ENCODE data around the gene MTCL1.

Gene MTCL1

GRCh38 chr18:8742387-8743361, 37.3 kb downstream of the MTCL1 start:
- H3K27me3 ChIP-seq (ENCODE audit: insufficient read depth, poor library complexity, severe bottlenecking): no peaks in the 10 kb centered on the region
- H3K36me3 ChIP-seq (ENCODE audit: low read depth): no peaks in the 10 kb centered on the region; the same call in 1 of the 2 replicates
- no peak for ATAC-seq (ENCODE audit: low read depth)
- peaks cover 5% of the 10 kb centered on the region for H3K4me1 ChIP-seq (ENCODE audit: insufficient read depth, poor library complexity, severe bottlenecking)
- no peak for DNase-seq (ENCODE audit: low spot score)
- H3K9me3 ChIP-seq (ENCODE audit: severe bottlenecking): no peaks in the 10 kb centered on the region
- H3K4me3 ChIP-seq (ENCODE audit: severe bottlenecking): no peak overlapping the region
- H3K27ac ChIP-seq (ENCODE audit: poor library complexity, severe bottlenecking): no peak overlapping the region
- no peak for TF ChIP-seq CTCF (IDR thresholded peaks at IDR 0.05; ENCODE audit: poor library complexity, severe bottlenecking)

- no peak overlapping the region for H3K27ac ChIP-seq (ENCODE audit: poor library complexity, severe bottlenecking)
These were observed 38.7 kb downstream of the MTCL1 start for GRCh38 chr18:8744038-8744437.

GRCh38 chr18:8744656-8745055, 39.3 kb downstream of the MTCL1 start:
- Histone ChIP-seq H3K4me1 (ENCODE audit: insufficient read depth, poor library complexity, severe bottlenecking) (peaks cover 5% of the 10 kb centered on the region), H3K27ac (ENCODE audit: poor library complexity, severe bottlenecking) (no peak overlapping the region), H3K9me3 (ENCODE audit: severe bottlenecking) (no peaks in the 10 kb centered on the region), H3K4me3 (ENCODE audit: severe bottlenecking) (no peak overlapping the region), H3K27me3 (ENCODE audit: insufficient read depth, poor library complexity, severe bottlenecking) (no peaks in the 10 kb centered on the region), H3K36me3 (ENCODE audit: low read depth) (peaks cover 3% of the 10 kb centered on the region)
- no peak for TF ChIP-seq CTCF (IDR thresholded peaks at IDR 0.05; ENCODE audit: poor library complexity, severe bottlenecking)
- DNase-seq (ENCODE audit: low spot score) (no peak), ATAC-seq (ENCODE audit: low read depth) (no peak)

More at GRCh38 chr18:8744038-8744437, 38.7 kb downstream of the MTCL1 start:
- TF ChIP-seq CTCF (IDR thresholded peaks at IDR 0.05; ENCODE audit: poor library complexity, severe bottlenecking): no peak
- H3K4me3 ChIP-seq (ENCODE audit: severe bottlenecking): no peak overlapping the region
- DNase-seq (ENCODE audit: low spot score) (no peak), ATAC-seq (ENCODE audit: low read depth) (no peak)
- no peaks in the 10 kb centered on the region for H3K27me3 ChIP-seq (ENCODE audit: insufficient read depth, poor library complexity, severe bottlenecking)
- H3K4me1 ChIP-seq (ENCODE audit: insufficient read depth, poor library complexity, severe bottlenecking): peaks cover 5% of the 10 kb centered on the region
- peaks cover 1% of the 10 kb centered on the region for H3K36me3 ChIP-seq (ENCODE audit: low read depth)
- no peaks in the 10 kb centered on the region for H3K9me3 ChIP-seq (ENCODE audit: severe bottlenecking)

GRCh38 chr18:8745355-8746014, 40.1 kb downstream of the MTCL1 start:
- Histone ChIP-seq H3K27ac (ENCODE audit: poor library complexity, severe bottlenecking) (no peak overlapping the region), H3K27me3 (ENCODE audit: insufficient read depth, poor library complexity, severe bottlenecking) (no peaks in the 10 kb centered on the region), H3K4me3 (ENCODE audit: severe bottlenecking) (no peak overlapping the region), H3K4me1 (ENCODE audit: insufficient read depth, poor library complexity, severe bottlenecking) (peaks cover 5% of the 10 kb centered on the region), H3K9me3 (ENCODE audit: severe bottlenecking) (no peaks in the 10 kb centered on the region), H3K36me3 (ENCODE audit: low read depth) (peaks cover 3% of the 10 kb centered on the region)
- DNase-seq (ENCODE audit: low spot score): no peak
- no peak for ATAC-seq (ENCODE audit: low read depth)
- no peak for TF ChIP-seq CTCF (IDR thresholded peaks at IDR 0.05; ENCODE audit: poor library complexity, severe bottlenecking)
